OCI-LY7 (cell line): ENCODE data around the gene CYP11A1.

Experiments used
- CTCF ChIP-seq: fragments of 200-600 bp; sonication (generic); conservative IDR thresholded peaks from 2 replicates; pipeline ENCODE4 v1.5.1; 2014; ENCODE audit warnings: mild to moderate bottlenecking, antibody characterized with exemption, low read length, moderate library complexity, mixed read lengths
- EZH2phosphoT487 ChIP-seq: fragments of 200-600 bp; sonication (generic); IDR thresholded peaks from 2 replicates; pipeline ENCODE4 v1.6.1; 2018; ENCODE audit warnings: low read depth, borderline replicate concordance, mild to moderate bottlenecking, mixed run types, antibody characterized with exemption, low read length, moderate library complexity, mixed read lengths

- no peak for TF ChIP-seq CTCF
- TF ChIP-seq EZH2phosphoT487, result no peak
Measured at GRCh38 chr15:74392902-74393301, 25.5 kb upstream of the CYP11A1 start.
